ENCODE data around the gene GBP2. TPM values are rescaled to one million over a fixed set of nuclear protein-coding genes. Genes with fewer than 3 reads are reported as not detected.

Gene GBP2, protein sequence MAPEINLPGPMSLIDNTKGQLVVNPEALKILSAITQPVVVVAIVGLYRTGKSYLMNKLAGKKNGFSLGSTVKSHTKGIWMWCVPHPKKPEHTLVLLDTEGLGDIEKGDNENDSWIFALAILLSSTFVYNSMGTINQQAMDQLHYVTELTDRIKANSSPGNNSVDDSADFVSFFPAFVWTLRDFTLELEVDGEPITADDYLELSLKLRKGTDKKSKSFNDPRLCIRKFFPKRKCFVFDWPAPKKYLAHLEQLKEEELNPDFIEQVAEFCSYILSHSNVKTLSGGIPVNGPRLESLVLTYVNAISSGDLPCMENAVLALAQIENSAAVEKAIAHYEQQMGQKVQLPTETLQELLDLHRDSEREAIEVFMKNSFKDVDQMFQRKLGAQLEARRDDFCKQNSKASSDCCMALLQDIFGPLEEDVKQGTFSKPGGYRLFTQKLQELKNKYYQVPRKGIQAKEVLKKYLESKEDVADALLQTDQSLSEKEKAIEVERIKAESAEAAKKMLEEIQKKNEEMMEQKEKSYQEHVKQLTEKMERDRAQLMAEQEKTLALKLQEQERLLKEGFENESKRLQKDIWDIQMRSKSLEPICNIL
- total RNA-seq (19.4 and 30.2 TPM in 2 replicates), polyA plus RNA-seq (13.1 TPM in 2 replicates), polyA minus RNA-seq (20.4 and 24.5 TPM in 2 replicates), Bru-seq, nascent RNA (percentile 72 among the genes with signal in this experiment), BruChase-seq, experiment 1, labeled RNA remaining after a 6-hour chase (percentile 65 among the genes with signal in this experiment), BruChase-seq, experiment 2, labeled RNA remaining after a 2-hour chase (percentile 55 among the genes with signal in this experiment)
- polyA plus RNA-seq (2011; cell fraction: cytosol; rRNA removed) = 19.4 and 19.7 TPM in 2 replicates
- 25.9 and 27.9 TPM in 2 replicates for polyA plus RNA-seq (2011; cell fraction: nucleus; rRNA removed)
- 14.9 and 19.1 TPM in 2 replicates for polyA plus RNA-seq (2012)
- polyA minus RNA-seq (2011; cell fraction: cytosol; rRNA and poly(A)+ RNA removed) = 2.0 TPM
- 20.4 and 23.3 TPM in 2 replicates for polyA minus RNA-seq (2011; cell fraction: nucleus; rRNA and poly(A)+ RNA removed)
- long read RNA-seq, transcript GBP2-201 (11 exons, 2,220 nt) = major isoform, 45 of 53 reads
- long read RNA-seq, partial matches to known transcripts = 5 of 53 reads
- long read RNA-seq, other reads (novel, unspliced or antisense) = 3 of 53 reads

- no peaks in the 10 kb centered on the region for H4K20me1 ChIP-seq (replicated peaks; ENCODE audit: control insufficient read depth, extremely low read depth, insufficient read depth, low read length)
- peak within 1 kb of the TSS; percentile 46 to 92 (median 89) for H3K4me3 ChIP-seq (replicated peaks in 1 of 3; ENCODE audit: insufficient read depth in 1 of 3, low read depth in 1 of 3, low read length in 3 of 3)
- intact Hi-C loops (cut with micrococcal nuclease) (loop anchor here (2.0 kb wide), 2 partner anchors 61 to 103 kb away; partner anchors contain the start of genes GBP1 and GBP3), dilution Hi-C loops (cut with MboI; ENCODE audit: extremely low pct_ligation_motif_present, low sequenced_read_pairs) (no loop called here)
- CTCF ChIA-PET = interaction anchor here (1.3 to 3.8 kb wide), 2 partner anchors 40 to 128 kb away, joined by 4 to 18 read pairs; no protein-coding TSS in a partner anchor
- H2AFZ ChIP-seq (ENCODE audit: low read depth, low read length) = peak within 1 kb of the TSS; percentile 99
- peak within 1 kb of the TSS; percentile 68 for H3K9ac ChIP-seq (replicated peaks; ENCODE audit: extremely low read depth, insufficient read depth, low read length)
- no peaks in the 10 kb centered on the region for H3K9me1 ChIP-seq (replicated peaks; ENCODE audit: control insufficient read depth, extremely low read depth, insufficient read depth, low read length)
- no peaks in the 10 kb centered on the region for H3K79me2 ChIP-seq (ENCODE audit: control insufficient read depth, insufficient read depth, low read length)
- peaks cover 0 to 2% of the 10 kb centered on the region in 2 experiments for H3K36me3 ChIP-seq (ENCODE audit: control insufficient read depth in 2 of 2, extremely low read depth in 1 of 2, insufficient read depth in 2 of 2, low read length in 2 of 2)
- no peak for TF ChIP-seq EZH2 (IDR thresholded peaks at IDR 0.05; ENCODE audit: borderline replicate concordance, low read depth, low read length, severe bottlenecking)
- TF ChIP-seq, protein P1, sequence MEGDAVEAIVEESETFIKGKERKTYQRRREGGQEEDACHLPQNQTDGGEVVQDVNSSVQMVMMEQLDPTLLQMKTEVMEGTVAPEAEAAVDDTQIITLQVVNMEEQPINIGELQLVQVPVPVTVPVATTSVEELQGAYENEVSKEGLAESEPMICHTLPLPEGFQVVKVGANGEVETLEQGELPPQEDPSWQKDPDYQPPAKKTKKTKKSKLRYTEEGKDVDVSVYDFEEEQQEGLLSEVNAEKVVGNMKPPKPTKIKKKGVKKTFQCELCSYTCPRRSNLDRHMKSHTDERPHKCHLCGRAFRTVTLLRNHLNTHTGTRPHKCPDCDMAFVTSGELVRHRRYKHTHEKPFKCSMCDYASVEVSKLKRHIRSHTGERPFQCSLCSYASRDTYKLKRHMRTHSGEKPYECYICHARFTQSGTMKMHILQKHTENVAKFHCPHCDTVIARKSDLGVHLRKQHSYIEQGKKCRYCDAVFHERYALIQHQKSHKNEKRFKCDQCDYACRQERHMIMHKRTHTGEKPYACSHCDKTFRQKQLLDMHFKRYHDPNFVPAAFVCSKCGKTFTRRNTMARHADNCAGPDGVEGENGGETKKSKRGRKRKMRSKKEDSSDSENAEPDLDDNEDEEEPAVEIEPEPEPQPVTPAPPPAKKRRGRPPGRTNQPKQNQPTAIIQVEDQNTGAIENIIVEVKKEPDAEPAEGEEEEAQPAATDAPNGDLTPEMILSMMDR (IDR thresholded peaks at IDR 0.05; ENCODE audit: extremely low read depth in 1 of 2, insufficient read depth in 1 of 2, low read depth in 1 of 2, low read length in 2 of 2) = no peak
- no peak for TF ChIP-seq POLR2AphosphoS5 (IDR thresholded peaks at IDR 0.05; ENCODE audit: insufficient read depth, low read depth, low read length)
- TF ChIP-seq POLR2A (IDR thresholded peaks at IDR 0.05; ENCODE audit: low read depth, low read length) = no peak
- TF ChIP-seq FOS (IDR thresholded peaks at IDR 0.05; ENCODE audit: borderline replicate concordance, insufficient read depth, low read length) = peak; percentile 90
- peak; percentile 79 for TF ChIP-seq GATA2 (IDR thresholded peaks at IDR 0.05; ENCODE audit: insufficient read depth, insufficient read length, low read depth, low read length)
- no peak for TF ChIP-seq MYC (IDR thresholded peaks at IDR 0.05; ENCODE audit: low read depth, low read length)
- TF ChIP-seq, protein P2, sequence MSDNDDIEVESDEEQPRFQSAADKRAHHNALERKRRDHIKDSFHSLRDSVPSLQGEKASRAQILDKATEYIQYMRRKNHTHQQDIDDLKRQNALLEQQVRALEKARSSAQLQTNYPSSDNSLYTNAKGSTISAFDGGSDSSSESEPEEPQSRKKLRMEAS (IDR thresholded peaks at IDR 0.05; ENCODE audit: insufficient read depth, insufficient read length) = no peak
- TF ChIP-seq JUN (IDR thresholded peaks at IDR 0.05; ENCODE audit: borderline replicate concordance, insufficient read depth, insufficient read length, low read depth) = peak; percentile 78
- BruUV-seq (replicated peaks) = no TSS peak
- peak within 1 kb of the TSS; percentile 65 for H3K27ac ChIP-seq (ENCODE audit: insufficient read depth, low read depth, low read length)
- H3K4me1 ChIP-seq (ENCODE audit: control insufficient read depth, extremely low read depth, insufficient read depth, low read length) = peaks cover 30% of the 10 kb centered on the region
- FAIRE-seq = peak; percentile 66
- peak; percentile 85 for DNase-seq (ENCODE audit: low read depth, low spot score)
- POLR2A ChIA-PET = no interaction called here
- H3K4me2 ChIP-seq (ENCODE audit: insufficient read depth, low read length) = peak within 1 kb of the TSS; percentile 100
- no peaks in the 10 kb centered on the region for H3K27me3 ChIP-seq (ENCODE audit: control insufficient read depth in 2 of 2, insufficient read depth in 2 of 2, low read length in 2 of 2)
- H3K9me3 ChIP-seq (replicated peaks; ENCODE audit: control insufficient read depth, insufficient read depth, low read length) = no peaks in the 10 kb centered on the region
Measured at GRCh38 chr1:89125913-89126580, at the start of gene GBP2. Gene GBP2 (minus strand): TSS chr1:89126114. CDS start chr1:89121966, 4,148 bp downstream.
